OCI-LY7 (cell line): ENCODE data around the gene HDAC4.

Experiments
- CTCF ChIP-seq: fragments of 200-600 bp; sonication (generic); conservative IDR thresholded peaks from 2 replicates; pipeline ENCODE4 v1.5.1; 2014; ENCODE audit warnings: mild to moderate bottlenecking, antibody characterized with exemption, low read length, moderate library complexity, mixed read lengths
- EZH2phosphoT487 ChIP-seq: fragments of 200-600 bp; sonication (generic); IDR thresholded peaks from 2 replicates; pipeline ENCODE4 v1.6.1; 2018; ENCODE audit warnings: low read depth, borderline replicate concordance, mild to moderate bottlenecking, mixed run types, antibody characterized with exemption, low read length, moderate library complexity, mixed read lengths

- no peak for TF ChIP-seq CTCF
- no peak for TF ChIP-seq EZH2phosphoT487
Measured at GRCh38 chr2:239149501-239149900, 251.3 kb downstream of the HDAC4 start.
